Cerebellar cortex (tissue), 1 donor: ENCODE results near the gene LIN37.

ENCODE experiments used
- DNase-seq: peaks from one replicate; pipeline ENCODE4 v3.0.0-alpha.2; 2015; ENCODE audit warnings: low spot score

Gene LIN37

GRCh38 chr19:35775046-35775297 lies 26.6 kb downstream of the LIN37 start:
- DNase-seq = no peak

GRCh38 chr19:35775298-35776101 lies 27.1 kb downstream of the LIN37 start, which contains the start of gene ARHGAP33:
TSS of gene ARHGAP33 (plus strand) at chr19:35775564. CDS start at chr19:35775659, 95 bp downstream.
- DNase-seq = peak; percentile 99

- DNase-seq = no peak
Measured at GRCh38 chr19:35776102-35776788, 27.9 kb downstream of the LIN37 start.

GRCh38 chr19:35777086-35777841 lies 28.9 kb downstream of the LIN37 start:
- DNase-seq = no peak

- no peak for DNase-seq
Measured at GRCh38 chr19:35777961-35778360, 29.6 kb downstream of the LIN37 start.

- no peak for DNase-seq
Measured at GRCh38 chr19:35779033-35779432, 30.7 kb downstream of the LIN37 start.

- DNase-seq = no peak
Measured at GRCh38 chr19:35780058-35780457, 31.7 kb downstream of the LIN37 start.

GRCh38 chr19:35780717-35781116 lies 32.3 kb downstream of the LIN37 start:
- no peak for DNase-seq

- no peak for DNase-seq
Measured at GRCh38 chr19:35781650-35782049, 33.3 kb downstream of the LIN37 start.

- no peak for DNase-seq
Measured at GRCh38 chr19:35782589-35782988, 34.2 kb downstream of the LIN37 start.

GRCh38 chr19:35783469-35784434 lies 35.4 kb downstream of the LIN37 start:
- no peak for DNase-seq

- DNase-seq = no peak
Measured at GRCh38 chr19:35784503-35785338, 36.3 kb downstream of the LIN37 start.

- no peak for DNase-seq
Measured at GRCh38 chr19:35785339-35785627, 36.9 kb downstream of the LIN37 start.

GRCh38 chr19:35786299-35787160 lies 38.2 kb downstream of the LIN37 start:
- no peak for DNase-seq

- DNase-seq = no peak
Measured at GRCh38 chr19:35787227-35787799, 38.9 kb downstream of the LIN37 start.

GRCh38 chr19:35788205-35788960 lies 40.0 kb downstream of the LIN37 start:
- no peak for DNase-seq

GRCh38 chr19:35789195-35789977 lies 41.0 kb downstream of the LIN37 start:
- no peak for DNase-seq
